Fibroblast of gingiva (primary cell): ENCODE measurements around the gene HOXC13.

ENCODE experiments used
- DNase-seq: peaks from one replicate; pipeline ENCODE4 v3.0.0-alpha.2; 2011; ENCODE audit warnings: low read depth

HOXC13 gene, protein sequence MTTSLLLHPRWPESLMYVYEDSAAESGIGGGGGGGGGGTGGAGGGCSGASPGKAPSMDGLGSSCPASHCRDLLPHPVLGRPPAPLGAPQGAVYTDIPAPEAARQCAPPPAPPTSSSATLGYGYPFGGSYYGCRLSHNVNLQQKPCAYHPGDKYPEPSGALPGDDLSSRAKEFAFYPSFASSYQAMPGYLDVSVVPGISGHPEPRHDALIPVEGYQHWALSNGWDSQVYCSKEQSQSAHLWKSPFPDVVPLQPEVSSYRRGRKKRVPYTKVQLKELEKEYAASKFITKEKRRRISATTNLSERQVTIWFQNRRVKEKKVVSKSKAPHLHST

DNA sequence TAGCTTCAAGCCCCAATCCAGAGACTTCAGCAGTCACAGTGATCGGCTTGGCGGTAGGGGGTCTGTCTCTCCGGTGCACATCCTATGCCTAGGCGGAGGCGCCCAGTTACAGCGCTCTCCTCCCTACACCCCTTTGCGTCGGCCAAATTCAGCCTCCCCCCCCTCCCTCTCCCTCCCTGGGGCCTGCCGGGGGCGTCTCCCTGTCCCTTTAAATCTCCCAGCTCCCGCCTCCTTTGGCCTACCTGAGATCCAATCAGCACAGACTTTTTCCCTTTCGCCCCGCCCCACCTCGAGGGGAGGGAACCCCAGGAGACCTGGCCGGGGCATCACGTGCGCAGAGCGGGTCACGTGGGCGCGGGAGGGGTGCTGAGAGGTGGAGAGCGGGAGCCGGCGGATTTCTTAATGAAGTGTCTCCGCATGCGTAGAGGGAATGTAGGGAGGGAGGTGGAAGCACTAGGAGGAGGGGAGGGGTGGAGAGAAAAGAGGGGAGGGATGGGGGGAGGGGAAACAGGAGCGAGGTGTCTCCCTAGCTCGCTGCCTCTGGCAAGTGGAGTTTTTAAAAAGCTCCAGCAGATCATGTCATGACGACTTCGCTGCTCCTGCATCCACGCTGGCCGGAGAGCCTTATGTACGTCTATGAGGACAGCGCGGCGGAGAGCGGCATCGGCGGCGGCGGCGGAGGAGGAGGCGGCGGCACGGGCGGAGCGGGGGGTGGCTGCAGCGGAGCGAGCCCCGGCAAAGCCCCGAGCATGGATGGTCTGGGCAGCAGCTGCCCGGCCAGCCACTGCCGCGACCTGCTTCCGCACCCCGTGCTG, at the start of gene HOXC13:
Gene HOXC13, plus strand, starts transcription at position 506 of the 815 bp plus-strand sequence. Its CDS starts 76 bp downstream, at position 582.
- DNase-seq = no peak

GRCh38 chr12:53890081-53890480, 48.5 kb upstream of the HOXC13 start:
- no peak for DNase-seq

GRCh38 chr12:53892762-53893395, 45.8 kb upstream of the HOXC13 start:
- DNase-seq = no peak

DNA sequence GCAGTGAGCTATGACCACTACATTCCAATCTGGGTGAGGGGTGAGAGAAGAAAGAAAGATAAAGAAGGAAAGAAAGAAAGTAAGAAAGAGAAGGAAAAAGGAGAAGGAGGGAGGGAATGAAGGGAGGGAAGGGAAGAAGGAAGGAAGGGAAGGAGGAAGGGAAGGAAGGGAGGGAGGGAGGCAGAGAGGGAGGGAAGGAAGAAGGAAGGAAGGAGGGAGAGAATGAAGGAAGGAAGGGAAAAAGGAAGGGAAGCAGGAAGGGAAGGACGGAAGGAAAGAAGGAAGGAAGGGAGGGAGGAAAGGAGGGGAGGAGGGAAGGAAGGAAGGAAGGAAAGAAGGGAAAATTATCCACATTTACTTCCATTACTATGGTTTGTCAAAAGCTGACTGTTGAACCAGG, 39.4 kb upstream of the HOXC13 start:
- no peak for DNase-seq

GRCh38 chr12:53907103-53907502, 31.5 kb upstream of the HOXC13 start:
- DNase-seq = no peak

DNA sequence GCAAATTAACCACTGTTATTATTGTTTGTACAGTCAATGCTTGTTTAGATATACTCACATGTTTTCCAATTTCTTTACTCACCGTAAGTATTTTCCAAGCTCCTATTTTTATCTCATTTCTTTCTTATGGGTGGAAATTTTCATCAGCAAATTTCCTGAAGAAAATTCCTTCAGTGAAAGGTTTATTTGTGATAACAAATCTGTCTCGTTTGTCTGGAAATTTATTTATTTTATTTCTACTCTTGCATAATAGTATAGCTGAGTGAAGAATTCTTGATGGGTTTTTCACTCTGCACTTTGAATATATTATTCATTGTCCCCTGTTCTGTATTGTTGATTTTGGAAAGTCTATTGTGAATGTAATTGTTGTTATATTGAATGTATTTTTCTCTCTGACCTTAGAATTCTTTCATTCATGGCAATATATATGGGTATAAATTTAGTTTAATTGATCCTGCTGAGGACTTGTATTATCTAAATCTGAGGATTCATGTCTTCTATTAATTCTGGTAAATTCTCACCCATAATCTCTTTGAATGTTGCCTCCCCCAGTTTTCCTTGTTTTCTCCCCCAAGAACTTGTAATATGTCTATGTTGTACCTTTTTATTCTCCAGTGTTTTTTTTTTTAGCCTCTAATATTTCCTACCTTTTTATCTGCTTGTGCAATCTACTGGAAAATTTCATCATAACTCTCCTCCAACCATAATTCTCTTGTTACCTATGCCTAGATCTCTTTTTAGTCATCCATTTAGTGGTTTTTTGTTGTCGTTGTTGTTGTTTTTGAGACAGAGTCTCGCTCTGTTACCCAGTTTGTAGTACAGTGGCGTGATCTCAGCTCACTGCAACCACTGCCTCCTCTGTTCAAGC, 21.6 kb upstream of the HOXC13 start:
- DNase-seq = no peak

DNA sequence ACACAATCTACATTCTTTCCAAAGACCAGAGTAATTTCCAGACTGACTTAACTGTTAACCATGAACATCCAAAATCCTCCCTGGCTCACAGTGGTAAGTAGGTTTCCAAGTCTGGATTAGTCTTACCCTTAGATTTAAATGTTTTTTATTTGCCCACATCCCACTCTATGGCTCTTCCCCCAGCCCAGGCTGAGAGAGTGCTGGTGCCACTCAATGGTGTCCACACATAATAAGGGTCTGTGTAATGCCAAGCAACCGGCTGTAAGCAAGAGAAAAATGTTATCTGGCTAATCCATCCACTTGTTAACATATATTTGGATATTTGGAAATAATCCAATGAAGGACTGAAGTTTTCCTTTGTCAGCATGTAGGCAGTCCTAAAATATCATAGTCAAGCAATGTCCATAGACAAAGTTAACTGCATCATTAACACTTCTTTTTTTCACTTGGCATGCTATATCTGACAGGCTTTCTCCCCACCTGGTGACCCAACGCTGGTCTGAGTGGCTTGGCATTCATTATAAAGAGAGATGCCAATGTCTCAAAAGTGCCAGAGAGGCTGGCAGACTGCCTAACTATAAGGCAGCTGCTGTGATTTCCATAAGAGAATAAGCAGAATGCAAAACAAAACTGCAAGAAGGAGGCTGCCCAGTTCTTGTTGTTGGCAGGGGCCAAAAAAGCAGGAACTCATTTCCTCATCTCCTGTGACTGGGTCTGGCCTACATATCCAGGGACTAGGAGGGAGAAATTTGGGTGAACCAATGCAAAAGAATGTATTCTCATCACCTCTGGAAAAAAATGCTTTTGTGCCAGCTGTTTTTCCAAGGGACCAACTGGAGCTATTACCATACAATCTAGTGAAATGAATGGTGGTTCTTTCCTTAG, 13.9 kb upstream of the HOXC13 start:
- no peak for DNase-seq

DNA sequence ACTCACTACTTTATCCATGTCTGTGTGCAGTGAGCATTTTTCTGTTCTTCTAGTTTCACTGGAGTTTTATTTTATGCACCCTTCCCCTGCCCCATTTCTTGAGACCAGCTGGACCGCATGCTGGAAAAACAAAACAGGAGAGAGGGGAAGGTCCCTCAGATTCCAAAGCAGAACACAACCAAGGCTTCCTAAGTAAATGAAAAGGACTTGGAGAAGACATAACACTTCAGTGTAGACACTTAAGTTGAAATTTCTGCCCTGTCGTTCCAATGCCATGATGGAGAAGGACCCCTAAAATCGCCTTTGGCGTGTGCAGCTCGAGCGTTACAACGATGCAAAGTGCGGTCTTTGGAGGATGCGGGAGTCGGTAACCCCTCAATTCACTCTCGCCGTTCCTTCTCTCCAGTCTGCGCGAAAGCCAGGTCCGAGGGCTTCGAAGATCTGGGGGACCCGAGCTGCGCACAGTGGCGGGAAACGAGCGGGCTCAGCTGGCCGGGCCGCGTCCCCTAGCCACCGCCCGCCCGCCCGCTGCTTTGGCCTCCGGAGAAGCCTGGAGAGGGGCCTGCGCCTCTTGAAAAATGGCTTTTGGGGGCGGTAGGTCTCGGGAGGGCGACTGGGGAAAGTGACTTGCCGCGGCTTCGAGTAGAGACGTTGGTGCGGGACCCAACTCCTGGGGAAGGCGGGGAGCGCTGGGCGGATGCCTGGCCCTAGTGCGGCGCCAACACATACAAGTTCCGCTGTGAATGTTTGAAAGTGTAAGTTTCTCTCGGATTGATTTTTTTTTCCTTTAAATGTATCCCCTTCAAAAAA, 11.2 kb upstream of the HOXC13 start:
- DNase-seq = no peak

GRCh38 chr12:53928054-53928835, 10.4 kb upstream of the HOXC13 start:
- no peak for DNase-seq

- no peak for DNase-seq
These were observed 9.1 kb upstream of the HOXC13 start for GRCh38 chr12:53929527-53929926.

DNA sequence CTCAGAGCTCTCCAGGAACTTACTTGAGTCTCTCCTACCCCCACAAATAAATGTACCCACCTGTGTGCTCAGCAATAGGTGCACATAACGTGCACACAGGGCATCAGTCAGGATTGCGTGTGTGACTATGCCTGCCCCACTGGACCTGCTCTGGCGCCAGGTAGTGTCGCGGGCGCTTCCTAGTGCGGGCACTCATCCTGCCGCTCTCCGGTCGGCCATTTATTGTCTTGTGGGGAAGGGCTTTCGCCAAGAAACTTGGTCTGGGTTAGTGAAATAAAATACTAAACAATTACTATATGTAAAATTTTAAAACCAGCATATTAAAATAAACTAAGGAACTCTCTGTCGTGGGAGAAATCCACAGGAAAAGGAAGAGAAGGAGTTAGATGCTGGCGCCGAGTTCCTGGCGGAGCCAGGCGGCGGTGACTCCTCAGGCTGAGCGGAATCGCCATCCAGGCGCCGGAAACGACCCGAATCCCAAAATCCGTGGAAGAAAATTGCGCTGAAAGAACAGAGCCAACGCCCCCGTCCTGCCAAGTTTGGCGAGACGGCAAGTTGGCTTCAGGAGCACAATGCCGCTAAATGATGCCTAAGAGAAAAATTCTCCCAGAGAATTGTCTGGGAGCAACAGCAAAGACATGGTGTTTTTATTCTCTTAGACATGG, 7.9 kb upstream of the HOXC13 start:
- DNase-seq = no peak

DNA sequence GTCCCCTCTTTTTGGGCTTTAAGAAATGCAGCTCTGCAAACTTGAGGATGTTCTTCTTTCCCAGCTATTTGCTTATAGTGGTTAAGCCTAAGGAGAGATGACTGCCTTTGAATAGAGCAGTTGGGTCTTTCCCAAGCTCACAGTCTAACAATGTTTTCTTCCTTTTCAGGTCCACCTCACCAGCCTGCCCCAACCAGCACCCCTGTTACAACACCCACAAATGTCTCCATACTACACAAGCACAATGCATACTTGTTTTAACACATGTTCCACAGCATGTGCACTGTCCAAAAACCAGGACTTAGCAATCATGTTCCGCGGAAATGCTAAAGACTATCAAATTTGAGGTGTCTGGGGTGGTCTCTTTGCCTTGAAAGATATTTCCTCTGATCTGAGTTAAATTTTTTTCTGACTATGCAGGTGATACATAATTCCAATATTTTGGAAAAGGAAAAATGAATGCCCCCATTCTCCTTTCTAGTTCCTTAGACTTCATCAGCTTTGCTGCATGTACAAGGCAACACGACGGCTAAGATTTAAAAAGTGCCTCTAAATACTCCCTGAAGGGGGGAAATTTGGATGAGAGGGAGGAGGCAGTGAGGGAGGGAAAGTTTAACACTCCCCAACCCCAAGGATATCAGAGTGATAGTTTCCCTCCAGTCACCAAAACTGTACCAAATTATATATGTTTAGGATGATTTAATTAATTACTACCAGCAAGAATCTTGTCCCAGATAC, 6.6 kb upstream of the HOXC13 start:
- no peak for DNase-seq

GRCh38 chr12:53932915-53933314, 5.7 kb upstream of the HOXC13 start:
- DNase-seq = no peak

- no peak for DNase-seq
These were observed 3.0 kb upstream of the HOXC13 start for GRCh38 chr12:53935383-53936341.

DNA sequence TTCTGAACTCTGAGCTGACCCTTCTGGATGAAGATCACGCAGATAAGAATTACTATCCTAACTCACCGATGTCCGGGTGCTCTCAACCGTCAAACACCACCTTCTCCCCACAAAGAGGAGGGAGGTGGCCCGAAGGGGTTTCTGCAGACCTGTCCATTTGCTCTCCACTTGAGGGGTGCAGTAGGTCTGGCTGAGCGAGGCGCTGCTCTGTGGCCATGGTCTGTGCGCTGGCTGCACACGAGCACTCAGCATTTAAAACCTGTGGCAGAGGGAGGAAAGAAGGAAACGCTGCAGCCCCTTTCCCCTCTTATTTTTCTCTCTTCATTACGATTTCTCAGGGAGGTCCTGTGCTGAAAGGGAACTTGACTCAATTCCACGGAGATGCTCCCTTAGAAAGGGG, 1.5 kb upstream of the HOXC13 start:
- DNase-seq = no peak

- DNase-seq = no peak
These were observed 870 bp upstream of the HOXC13 start for GRCh38 chr12:53937596-53938325.
